Mucosa of rectum (tissue), 2 donors: ENCODE results near the gene ARHGAP31.
"Not testable (repeated sequence)": the region's sequence is repeated elsewhere in the genome, so short reads cannot be mapped to it uniquely, and the experiment has no call there.

Source experiments
- H3K27ac ChIP-seq, 2 donors: one replicate each; pipeline ENCODE4 v1.7.0; 2013; ENCODE audit warnings: inconsistent platforms in 2 of 2, low read depth in 2 of 2, low read length in 2 of 2
- H3K27me3 ChIP-seq, 2 donors: one replicate each; pipeline ENCODE4 v1.7.0; 2013; ENCODE audit warnings: low read length in 2 of 2; ENCODE audit not compliant: control insufficient read depth in 2 of 2, insufficient read depth in 2 of 2
- H3K36me3 ChIP-seq, 2 donors: one replicate each; pipeline ENCODE4 v1.7.0; 2013; ENCODE audit warnings: low read length in 2 of 2; ENCODE audit not compliant: control insufficient read depth in 2 of 2, insufficient read depth in 2 of 2
- H3K4me1 ChIP-seq, 2 donors: one replicate each; pipeline ENCODE4 v1.7.0; 2013; ENCODE audit warnings: low read length in 2 of 2, mild to moderate bottlenecking in 1 of 2; ENCODE audit not compliant: control insufficient read depth in 2 of 2, insufficient read depth in 2 of 2
- H3K4me3 ChIP-seq, 2 donors: one replicate each; pipeline ENCODE4 v1.7.0; 2013; ENCODE audit warnings: low read length in 2 of 2
- H3K9ac ChIP-seq, 2 donors: one replicate each; pipeline ENCODE4 v1.7.0; 2013; ENCODE audit warnings: low read length in 2 of 2, low read depth in 1 of 2, mild to moderate bottlenecking in 1 of 2
- H3K9me3 ChIP-seq, 2 donors: one replicate each; pipeline ENCODE4 v1.7.0; 2013; ENCODE audit warnings: low read length in 2 of 2; ENCODE audit not compliant: control insufficient read depth in 2 of 2
- donor health status: healthy.
- donor health status: Normal muscosa, but diverticular disease.

The ARHGAP31 gene

DNA sequence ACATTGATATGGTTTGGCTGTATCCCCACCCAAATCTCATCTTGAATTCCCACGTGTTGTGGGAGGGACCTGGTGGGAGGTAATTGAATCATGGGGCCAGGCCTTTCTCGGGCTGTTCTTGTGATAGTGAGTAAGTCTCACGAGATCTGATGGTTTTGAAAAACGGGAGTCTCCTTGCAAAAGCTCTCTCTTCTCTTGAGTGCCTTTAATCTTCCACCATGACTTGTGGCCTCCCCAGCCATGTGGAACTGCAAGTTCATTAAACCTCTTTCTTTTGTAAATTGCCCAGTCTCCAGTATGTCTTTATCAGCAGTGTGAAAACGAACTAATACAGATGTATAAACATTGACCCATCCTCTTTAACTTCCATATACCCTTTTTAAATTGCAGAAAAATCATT lies 26.6 kb downstream of the ARHGAP31 start:
- not testable (repeated sequence) for H3K9ac ChIP-seq, H3K4me3 ChIP-seq, H3K9me3 ChIP-seq, H3K36me3 ChIP-seq, H3K27me3 ChIP-seq, H3K27ac ChIP-seq, H3K4me1 ChIP-seq

- H3K4me3 ChIP-seq: peak overlapping the region; percentile 67 to 77
- no peaks in the 10 kb centered on the region for H3K9me3 ChIP-seq
- peak overlapping the region; percentile 88 to 91 for H3K27ac ChIP-seq
- H3K4me1 ChIP-seq: peaks cover 6 to 8% of the 10 kb centered on the region in 2 donors
- no peaks in the 10 kb centered on the region for H3K27me3 ChIP-seq
- no peaks in the 10 kb centered on the region for H3K36me3 ChIP-seq
- H3K9ac ChIP-seq: peak overlapping the region; percentile 76 to 83
These were observed 28.0 kb downstream of the ARHGAP31 start for GRCh38 chr3:119322021-119322834.

- Histone ChIP-seq H3K4me1 (peaks cover 6 to 8% of the 10 kb centered on the region in 2 donors), H3K9me3 (no peaks in the 10 kb centered on the region), H3K27ac (peak overlapping the region; percentile 88 to 91), H3K36me3 (no peaks in the 10 kb centered on the region), H3K9ac (peak overlapping the region; percentile 76 to 83), H3K4me3 (peak overlapping the region; percentile 67 to 77), H3K27me3 (no peaks in the 10 kb centered on the region)
These were observed 28.9 kb downstream of the ARHGAP31 start for GRCh38 chr3:119322835-119323722.

- no peaks in the 10 kb centered on the region for H3K27me3 ChIP-seq
- peak overlapping the region; percentile 67 to 77 for H3K4me3 ChIP-seq
- no peaks in the 10 kb centered on the region for H3K36me3 ChIP-seq
- peak overlapping the region; percentile 76 to 83 for H3K9ac ChIP-seq
- H3K9me3 ChIP-seq: no peaks in the 10 kb centered on the region
- peak overlapping the region; percentile 88 to 91 for H3K27ac ChIP-seq
- peaks cover 6 to 8% of the 10 kb centered on the region in 2 donors for H3K4me1 ChIP-seq
These were observed 29.5 kb downstream of the ARHGAP31 start for GRCh38 chr3:119323723-119324085.

- Histone ChIP-seq H3K9ac (no peak overlapping the region), H3K27ac (no peak overlapping the region), H3K4me3 (no peak overlapping the region), H3K27me3 (no peaks in the 10 kb centered on the region), H3K9me3 (no peaks in the 10 kb centered on the region), H3K36me3 (no peaks in the 10 kb centered on the region), H3K4me1 (peaks cover 6 to 8% of the 10 kb centered on the region in 2 donors)
These were observed 30.7 kb downstream of the ARHGAP31 start for GRCh38 chr3:119324899-119325298.

DNA sequence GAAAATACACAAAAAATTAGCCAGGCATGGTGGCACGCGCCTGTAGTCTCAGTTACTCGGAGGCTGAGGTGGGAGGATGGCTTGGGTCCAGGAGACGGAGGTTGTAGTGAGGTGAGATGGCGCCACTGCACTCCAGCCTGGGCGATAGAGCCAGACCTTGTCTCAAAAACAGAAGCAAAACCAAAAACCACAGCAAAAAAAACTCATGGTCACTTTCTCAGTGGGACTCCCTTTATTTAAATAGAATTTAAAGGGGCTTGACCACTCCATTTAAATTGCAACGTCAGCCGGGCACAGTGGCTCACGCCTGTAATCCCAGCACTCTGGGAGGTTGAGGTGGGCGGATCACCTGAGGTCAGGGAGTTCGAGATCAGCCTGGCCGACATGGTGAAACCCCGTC lies 32.8 kb downstream of the ARHGAP31 start:
- Histone ChIP-seq H3K27me3 (no peaks in the 10 kb centered on the region), H3K4me1 (peaks cover 4 to 6% of the 10 kb centered on the region in 2 donors), H3K9me3 (no peaks in the 10 kb centered on the region), H3K36me3 (no peaks in the 10 kb centered on the region), H3K27ac (no peak overlapping the region), H3K4me3 (no peak overlapping the region), H3K9ac (no peak overlapping the region)

GRCh38 chr3:119329551-119329950 lies 35.4 kb downstream of the ARHGAP31 start:
- Histone ChIP-seq H3K4me1 (no peaks in the 10 kb centered on the region), H3K4me3 (no peak overlapping the region)

GRCh38 chr3:119330181-119330580 lies 36.0 kb downstream of the ARHGAP31 start:
- Histone ChIP-seq H3K4me1 (no peaks in the 10 kb centered on the region), H3K9ac (no peak overlapping the region), H3K27me3 (no peaks in the 10 kb centered on the region), H3K4me3 (no peak overlapping the region), H3K9me3 (no peaks in the 10 kb centered on the region), H3K27ac (peak overlapping the region; percentile 9 to 44), H3K36me3 (no peaks in the 10 kb centered on the region)

More at GRCh38 chr3:119329551-119329950, 35.4 kb downstream of the ARHGAP31 start:
- no peaks in the 10 kb centered on the region for H3K27me3 ChIP-seq
- H3K36me3 ChIP-seq: no peaks in the 10 kb centered on the region
- H3K9me3 ChIP-seq: no peaks in the 10 kb centered on the region
- H3K27ac ChIP-seq: peak overlapping the region; percentile 9 to 44
- H3K9ac ChIP-seq: no peak overlapping the region

- H3K4me1 ChIP-seq: no peaks in the 10 kb centered on the region
- no peaks in the 10 kb centered on the region for H3K36me3 ChIP-seq
- H3K9me3 ChIP-seq: no peaks in the 10 kb centered on the region
- H3K4me3 ChIP-seq: no peak overlapping the region
- no peak overlapping the region for H3K9ac ChIP-seq
- peak overlapping the region in 1 of 2 donors; percentile 6 for H3K27ac ChIP-seq
- no peaks in the 10 kb centered on the region for H3K27me3 ChIP-seq
These were observed 36.7 kb downstream of the ARHGAP31 start for GRCh38 chr3:119330858-119331257.

DNA sequence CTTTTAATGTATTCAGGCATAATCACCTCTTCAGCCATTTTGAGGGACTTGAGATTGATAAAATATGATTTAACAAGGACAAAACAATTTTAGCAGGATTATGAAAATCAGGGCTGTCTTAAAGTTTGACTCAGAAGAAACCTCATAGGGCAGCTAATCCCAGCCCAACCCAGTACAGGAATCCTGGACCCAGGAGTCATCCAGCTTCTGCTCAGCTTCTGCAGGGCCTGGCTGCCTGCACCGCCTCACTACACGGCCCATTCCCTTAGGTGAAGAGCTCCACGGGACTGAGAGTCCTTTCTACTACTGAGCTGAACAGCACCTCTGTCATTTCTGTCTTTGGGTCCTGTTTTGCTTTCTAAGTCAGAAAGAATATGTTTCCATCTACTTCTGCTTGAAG lies 37.5 kb downstream of the ARHGAP31 start:
- H3K9ac ChIP-seq: no peak overlapping the region
- H3K27ac ChIP-seq: no peak overlapping the region
- H3K9me3 ChIP-seq: no peaks in the 10 kb centered on the region
- no peaks in the 10 kb centered on the region for H3K4me1 ChIP-seq
- no peaks in the 10 kb centered on the region for H3K27me3 ChIP-seq
- no peaks in the 10 kb centered on the region for H3K36me3 ChIP-seq
- H3K4me3 ChIP-seq: no peak overlapping the region
